HG02870 (cell line): ENCODE measurements around the gene POLQ.
A peak's percentile ranks its signal among the peaks of the same experiment; 100 is the strongest.
"Not testable (repeated sequence)": the region's sequence is repeated elsewhere in the genome, so short reads cannot be mapped to it uniquely, and the experiment has no call there.

Experiments used
- ATAC-seq: cut with Tn5 transposase; IDR thresholded peaks from one replicate; pipeline ENCODE4 v1.9.1; 2021; ENCODE audit warnings: mild to moderate bottlenecking, moderate library complexity; ENCODE audit not compliant: unreplicated experiment

The POLQ gene

GRCh38 chr3:121431726-121432517, 113.9 kb downstream of the POLQ start:
- peak; percentile 96 for ATAC-seq

- no peak for ATAC-seq
Observed at GRCh38 chr3:121430664-121431215, 115.0 kb downstream of the POLQ start.

GRCh38 chr3:121424549-121424948, 121.2 kb downstream of the POLQ start:
- no peak for ATAC-seq

DNA sequence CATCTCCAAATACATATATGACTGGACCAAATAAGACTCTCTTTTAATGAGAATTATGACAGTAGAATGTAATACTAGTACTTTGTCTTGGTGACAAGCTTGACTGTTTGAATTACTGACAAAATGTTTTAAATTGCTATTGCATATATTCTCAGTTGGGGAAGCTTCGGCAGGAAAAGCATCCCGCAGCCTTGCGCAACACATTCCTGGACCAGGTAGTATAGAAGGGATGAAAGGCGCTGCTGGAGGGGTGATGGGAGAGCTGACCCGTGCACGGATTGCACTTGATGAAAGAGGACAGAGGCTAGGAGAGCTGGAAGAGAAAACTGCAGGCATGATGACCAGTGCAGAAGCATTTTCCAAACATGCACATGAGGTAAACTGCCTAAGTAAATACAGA, 127.6 kb downstream of the POLQ start:
- ATAC-seq = no peak

DNA sequence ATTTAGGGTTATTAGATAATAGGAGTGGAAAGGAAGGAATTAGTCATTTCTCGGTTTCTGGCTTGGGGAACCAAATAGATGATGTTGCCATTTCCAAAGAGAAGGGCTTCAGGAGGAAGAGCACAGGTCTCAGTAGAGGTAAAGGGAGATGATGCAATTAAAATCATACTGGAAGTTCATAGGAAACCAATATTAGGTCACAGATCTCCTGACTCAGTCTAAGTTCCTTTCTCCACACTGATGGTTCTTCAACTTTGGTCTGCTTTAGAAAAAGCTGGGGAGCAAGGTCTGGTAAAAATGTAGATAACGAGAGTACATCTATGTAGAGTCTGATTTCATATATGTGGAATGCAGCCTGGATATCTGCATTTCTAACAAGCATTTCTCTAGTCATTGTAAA, 130.9 kb downstream of the POLQ start:
- no peak for ATAC-seq

GRCh38 chr3:121411523-121411922, 134.3 kb downstream of the POLQ start:
- no peak for ATAC-seq

DNA sequence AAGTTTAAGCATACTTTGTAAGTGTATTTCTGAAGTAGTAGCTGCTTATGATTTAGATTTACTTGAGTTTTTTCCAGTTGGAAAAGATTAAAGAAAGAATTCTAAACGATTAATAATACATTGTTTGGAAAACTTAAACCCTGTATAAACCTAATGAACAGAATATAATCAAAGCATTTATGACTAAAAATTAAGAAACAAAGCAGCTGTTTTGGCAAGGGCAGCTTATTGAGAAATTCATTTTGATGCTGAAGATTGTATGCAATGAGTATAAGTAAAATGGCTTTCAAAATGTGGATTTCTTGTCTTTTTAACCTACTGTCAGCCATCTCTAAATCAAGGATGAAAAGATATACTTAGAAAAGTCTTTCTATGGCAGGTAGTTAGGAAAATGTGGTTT, 140.2 kb downstream of the POLQ start:
- no peak for ATAC-seq

GRCh38 chr3:121399820-121400219, 146.0 kb downstream of the POLQ start:
- no peak for ATAC-seq

DNA sequence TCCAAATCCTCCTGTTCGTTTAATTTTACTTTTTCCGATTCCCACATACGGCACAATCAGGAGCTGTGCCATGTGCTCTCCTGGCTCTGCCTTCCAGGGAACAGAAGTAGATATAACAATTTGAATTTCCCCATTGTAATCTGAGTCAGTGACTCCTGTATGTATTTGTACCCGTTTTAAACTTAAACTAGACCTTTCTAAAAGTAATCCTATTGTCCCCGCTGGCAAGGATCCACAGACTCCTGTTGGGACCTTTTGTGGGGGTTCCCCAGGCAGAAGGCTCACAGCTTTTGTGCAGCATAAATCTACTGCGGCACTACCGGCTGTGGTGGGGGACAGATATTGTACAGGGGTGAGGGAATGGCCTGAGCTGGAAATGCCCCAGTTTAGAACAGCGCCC, 147.7 kb downstream of the POLQ start:
- ATAC-seq = not testable (repeated sequence)

DNA sequence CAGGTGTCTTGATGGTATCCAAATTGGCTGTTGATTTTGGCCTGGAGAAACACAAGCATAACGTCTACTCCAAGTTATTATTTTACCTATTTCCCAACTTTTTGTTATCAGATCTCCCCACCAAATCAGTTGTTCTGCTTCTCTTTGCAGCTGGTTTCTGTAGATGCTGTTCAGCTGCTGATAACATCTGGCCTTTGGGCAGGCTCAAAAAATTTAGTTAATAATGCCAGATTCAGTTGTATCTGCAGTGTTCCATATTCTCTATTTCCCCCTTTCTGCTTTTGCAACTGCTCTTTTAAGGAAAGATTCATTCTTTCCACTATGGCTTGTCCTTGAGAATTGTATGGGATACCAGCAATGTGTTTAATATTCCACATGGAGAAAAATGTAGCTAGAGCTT, 149.8 kb downstream of the POLQ start:
- not testable (repeated sequence) for ATAC-seq

DNA sequence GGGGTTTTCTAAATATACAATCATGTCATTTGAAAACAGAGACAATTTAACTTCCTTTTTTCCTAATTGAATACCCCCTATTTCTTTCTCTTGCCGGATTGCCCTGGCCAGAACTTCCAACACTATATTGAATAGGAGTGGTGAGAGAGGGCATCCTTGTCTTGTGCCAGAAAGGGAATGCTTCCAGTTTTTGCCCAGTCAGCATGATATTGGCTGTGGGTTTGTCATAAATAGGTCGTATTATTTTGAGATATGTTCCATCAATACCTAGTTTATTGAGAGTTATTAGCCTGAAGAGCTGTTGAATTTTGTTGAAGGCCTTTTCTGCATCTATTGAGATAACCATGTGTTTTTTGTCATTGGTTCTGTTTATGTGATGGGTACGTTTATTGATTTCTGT, 157.5 kb downstream of the POLQ start:
- not testable (repeated sequence) for ATAC-seq
